ENCODE data around the gene SP8. TPM values are rescaled to one million over a fixed set of nuclear protein-coding genes. Genes with fewer than 3 reads are reported as not detected.

SP8 gene
- polyA plus RNA-seq, 3 donors: not detected

DNA sequence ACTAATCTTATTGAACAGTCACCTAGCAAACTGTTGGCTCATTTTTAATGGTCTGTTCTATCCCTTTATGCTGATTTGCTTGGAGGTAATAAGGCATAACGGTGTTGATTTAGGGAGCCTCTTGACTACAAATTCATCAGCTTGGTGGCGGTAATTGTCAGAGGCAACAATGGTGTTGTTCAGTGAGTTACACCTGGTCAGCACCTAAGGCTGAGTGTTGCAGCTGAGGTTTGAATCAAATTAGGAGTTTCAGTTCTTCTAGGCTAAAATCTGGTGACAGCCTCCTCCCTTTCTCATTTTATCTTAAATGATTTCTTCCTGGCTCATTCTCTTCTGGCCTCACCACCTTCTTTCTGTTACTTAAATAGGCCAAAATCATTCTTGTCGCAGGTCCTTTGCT, 42.3 kb upstream of the SP8 start:
- H3K9ac ChIP-seq (ENCODE audit: insufficient read depth, low read length, poor library complexity, severe bottlenecking): no peak overlapping the region
- Mint-ChIP-seq H3K9me3 (peaks cover 0 to 6% (median 1%) of the 10 kb centered on the region in 7 donors), H3K4me1 (no peaks in the 10 kb centered on the region), H3K27ac (no peak overlapping the region), H3K4me3 (no peak overlapping the region), H3K36me3 (no peaks in the 10 kb centered on the region), H3K27me3 (ENCODE audit: low read depth in 3 of 3) (peaks cover 2 to 4% (median 3%) of the 10 kb centered on the region in 3 donors)
- no peaks in the 10 kb centered on the region for H4K20me1 ChIP-seq (ENCODE audit: insufficient read depth, low read length)
- H3K79me2 ChIP-seq (ENCODE audit: insufficient read depth, low read length): no peaks in the 10 kb centered on the region
- no peak overlapping the region for H3K4me3 ChIP-seq (replicated peaks in 1 of 3; ENCODE audit: low read depth in 2 of 3, low read length in 3 of 3)
- intact Hi-C loops (cut with micrococcal nuclease): no loop called here
- no peak overlapping the region for H2AFZ ChIP-seq (ENCODE audit: insufficient read depth, low read depth, low read length, poor library complexity, severe bottlenecking)
- DNase-seq: no peak
- no peaks in the 10 kb centered on the region for H3K27me3 ChIP-seq (ENCODE audit: control insufficient read depth in 2 of 2, insufficient read depth in 2 of 2, low read length in 2 of 2)
- no peaks in the 10 kb centered on the region for H3K36me3 ChIP-seq (replicated peaks in 1 of 2; ENCODE audit: control insufficient read depth in 1 of 2, insufficient read depth in 2 of 2, low read length in 2 of 2)
- WGBS (ENCODE audit: insufficient coverage): 77% methylated on average over 2 of the region's 3 CpGs
- no peak overlapping the region for H3K4me2 ChIP-seq (replicated peaks; ENCODE audit: extremely low read depth, low read length, poor library complexity, severe bottlenecking)
- no peaks in the 10 kb centered on the region for H3K9me3 ChIP-seq (replicated peaks in 1 of 2; ENCODE audit: control insufficient read depth in 1 of 2, insufficient read depth in 1 of 2, low read length in 2 of 2)
- H3K27ac ChIP-seq (ENCODE audit: low read depth in 1 of 2, low read length in 2 of 2): no peak overlapping the region
- H3K4me1 ChIP-seq (ENCODE audit: control insufficient read depth in 1 of 2, insufficient read depth in 2 of 2, low read length in 2 of 2): no peaks in the 10 kb centered on the region
- TF ChIP-seq, protein P1, sequence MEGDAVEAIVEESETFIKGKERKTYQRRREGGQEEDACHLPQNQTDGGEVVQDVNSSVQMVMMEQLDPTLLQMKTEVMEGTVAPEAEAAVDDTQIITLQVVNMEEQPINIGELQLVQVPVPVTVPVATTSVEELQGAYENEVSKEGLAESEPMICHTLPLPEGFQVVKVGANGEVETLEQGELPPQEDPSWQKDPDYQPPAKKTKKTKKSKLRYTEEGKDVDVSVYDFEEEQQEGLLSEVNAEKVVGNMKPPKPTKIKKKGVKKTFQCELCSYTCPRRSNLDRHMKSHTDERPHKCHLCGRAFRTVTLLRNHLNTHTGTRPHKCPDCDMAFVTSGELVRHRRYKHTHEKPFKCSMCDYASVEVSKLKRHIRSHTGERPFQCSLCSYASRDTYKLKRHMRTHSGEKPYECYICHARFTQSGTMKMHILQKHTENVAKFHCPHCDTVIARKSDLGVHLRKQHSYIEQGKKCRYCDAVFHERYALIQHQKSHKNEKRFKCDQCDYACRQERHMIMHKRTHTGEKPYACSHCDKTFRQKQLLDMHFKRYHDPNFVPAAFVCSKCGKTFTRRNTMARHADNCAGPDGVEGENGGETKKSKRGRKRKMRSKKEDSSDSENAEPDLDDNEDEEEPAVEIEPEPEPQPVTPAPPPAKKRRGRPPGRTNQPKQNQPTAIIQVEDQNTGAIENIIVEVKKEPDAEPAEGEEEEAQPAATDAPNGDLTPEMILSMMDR (IDR thresholded peaks at IDR 0.05): no peak

DNA sequence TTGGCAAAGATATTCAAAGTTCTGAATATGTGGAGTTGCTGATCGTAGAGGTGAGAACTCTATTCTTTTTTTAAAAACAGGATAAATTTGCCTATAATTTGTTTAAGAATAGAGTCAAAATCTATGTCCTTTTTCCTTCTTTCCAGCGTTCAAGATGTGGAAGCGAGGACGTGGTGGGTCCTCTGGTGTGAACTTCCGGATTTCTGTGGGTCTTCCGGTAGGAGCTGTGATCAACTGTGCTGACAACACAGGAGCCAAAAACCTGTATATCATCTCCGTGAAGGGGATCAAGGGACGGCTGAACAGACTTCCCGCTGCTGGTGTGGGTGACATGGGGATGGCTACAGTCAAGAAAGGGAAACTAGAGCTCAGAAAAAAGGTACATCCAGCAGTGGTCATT, 40.5 kb upstream of the SP8 start:
- Histone ChIP-seq H3K27me3 (ENCODE audit: control insufficient read depth in 2 of 2, insufficient read depth in 2 of 2, low read length in 2 of 2) (no peaks in the 10 kb centered on the region), H3K4me1 (ENCODE audit: control insufficient read depth in 1 of 2, insufficient read depth in 2 of 2, low read length in 2 of 2) (no peaks in the 10 kb centered on the region), H3K4me3 (replicated peaks in 1 of 3; ENCODE audit: low read depth in 2 of 3, low read length in 3 of 3) (no peak overlapping the region), H4K20me1 (ENCODE audit: insufficient read depth, low read length) (no peaks in the 10 kb centered on the region), H3K4me2 (replicated peaks; ENCODE audit: extremely low read depth, low read length, poor library complexity, severe bottlenecking) (no peak overlapping the region), H3K9ac (ENCODE audit: insufficient read depth, low read length, poor library complexity, severe bottlenecking) (no peak overlapping the region), H3K9me3 (replicated peaks in 1 of 2; ENCODE audit: control insufficient read depth in 1 of 2, insufficient read depth in 1 of 2, low read length in 2 of 2) (no peaks in the 10 kb centered on the region), H2AFZ (ENCODE audit: insufficient read depth, low read depth, low read length, poor library complexity, severe bottlenecking) (no peak overlapping the region), H3K36me3 (replicated peaks in 1 of 2; ENCODE audit: control insufficient read depth in 1 of 2, insufficient read depth in 2 of 2, low read length in 2 of 2) (no peaks in the 10 kb centered on the region), H3K27ac (ENCODE audit: low read depth in 1 of 2, low read length in 2 of 2) (no peak overlapping the region), H3K79me2 (ENCODE audit: insufficient read depth, low read length) (no peaks in the 10 kb centered on the region)
- Mint-ChIP-seq H3K9me3 (peaks cover 0 to 6% (median 1%) of the 10 kb centered on the region in 7 donors), H3K4me1 (no peaks in the 10 kb centered on the region), H3K36me3 (no peaks in the 10 kb centered on the region), H3K4me3 (no peak overlapping the region), H3K27me3 (ENCODE audit: low read depth in 3 of 3) (peaks cover 2 to 4% (median 3%) of the 10 kb centered on the region in 3 donors), H3K27ac (no peak overlapping the region)
- TF ChIP-seq, protein P1 (IDR thresholded peaks at IDR 0.05): no peak
- intact Hi-C loops (cut with micrococcal nuclease): no loop called here
- WGBS (ENCODE audit: insufficient coverage): 89% methylated on average over 5 of the region's 9 CpGs
- no peak for DNase-seq
